ENCODE results near the gene SEC22A.

The SEC22A gene

GRCh38 chr3:123201557-123202427 is at the start of gene SEC22A:
Gene SEC22A, plus strand, starts transcription at chr3:123201943. Its CDS starts 7,275 bp downstream, at chr3:123209218.
- DNase-seq (ENCODE audit: low read depth), result peak; percentile 55

GRCh38 chr3:123152687-123153086 is 49.1 kb upstream of the SEC22A start:
- no peak for DNase-seq (ENCODE audit: low read depth)

- DNase-seq (ENCODE audit: low read depth), result no peak
Measured at GRCh38 chr3:123153125-123154019, 48.4 kb upstream of the SEC22A start.

GRCh38 chr3:123154020-123154985 is 47.4 kb upstream of the SEC22A start:
- no peak for DNase-seq (ENCODE audit: low read depth)

- DNase-seq (ENCODE audit: low read depth), result no peak
Measured at GRCh38 chr3:123155471-123156011, 46.2 kb upstream of the SEC22A start.

- no peak for DNase-seq (ENCODE audit: low read depth)
Measured at GRCh38 chr3:123156276-123156995, 45.3 kb upstream of the SEC22A start.

- DNase-seq (ENCODE audit: low read depth), result no peak
Measured at GRCh38 chr3:123157209-123157597, 44.5 kb upstream of the SEC22A start.

GRCh38 chr3:123157598-123158287 is 44.0 kb upstream of the SEC22A start:
- DNase-seq (ENCODE audit: low read depth), result no peak

- DNase-seq (ENCODE audit: low read depth), result no peak
Measured at GRCh38 chr3:123158330-123158729, 43.4 kb upstream of the SEC22A start.

GRCh38 chr3:123158899-123159390 is 42.8 kb upstream of the SEC22A start:
- no peak for DNase-seq (ENCODE audit: low read depth)

- DNase-seq (ENCODE audit: low read depth), result no peak
Measured at GRCh38 chr3:123159926-123160635, 41.7 kb upstream of the SEC22A start.

- no peak for DNase-seq (ENCODE audit: low read depth)
Measured at GRCh38 chr3:123161167-123161566, 40.6 kb upstream of the SEC22A start.

GRCh38 chr3:123163141-123163540 is 38.6 kb upstream of the SEC22A start:
- no peak for DNase-seq (ENCODE audit: low read depth)

GRCh38 chr3:123165163-123165562 is 36.6 kb upstream of the SEC22A start:
- no peak for DNase-seq (ENCODE audit: low read depth)

GRCh38 chr3:123167686-123168085 is 34.1 kb upstream of the SEC22A start:
- no peak for DNase-seq (ENCODE audit: low read depth)

- no peak for DNase-seq (ENCODE audit: low read depth)
Measured at GRCh38 chr3:123168122-123168521, 33.6 kb upstream of the SEC22A start.

GRCh38 chr3:123168605-123169004 is 33.1 kb upstream of the SEC22A start:
- no peak for DNase-seq (ENCODE audit: low read depth)

GRCh38 chr3:123169492-123169929 is 32.2 kb upstream of the SEC22A start:
- no peak for DNase-seq (ENCODE audit: low read depth)

GRCh38 chr3:123169930-123170329 is 31.8 kb upstream of the SEC22A start:
- no peak for DNase-seq (ENCODE audit: low read depth)
